MM.1S (cell line): Measurements from ENCODE around the gene COQ8A.

ENCODE experiments used
- DNase-seq: peaks from one replicate; pipeline ENCODE4 v3.0.0-alpha.2; 2015
- H2AFZ ChIP-seq: fragments of 300-600 bp; sonication (generic); 2 replicates; pipeline ENCODE4 v1.6.0; 2016; ENCODE audit warnings: antibody characterized with exemption, low read length
- H3F3A ChIP-seq: fragments of 300-600 bp; sonication (generic); 2 replicates; pipeline ENCODE4 v1.6.1; 2016; ENCODE audit warnings: mild to moderate bottlenecking, antibody characterized with exemption, low read length, moderate library complexity, mixed read lengths; ENCODE audit not compliant: insufficient read depth
- H3K27ac ChIP-seq: fragments of 300-600 bp; sonication (generic); 2 replicates; pipeline ENCODE4 v1.5.1; 2016; ENCODE audit warnings: mild to moderate bottlenecking, low read length
- H3K27me3 ChIP-seq: fragments of 300-600 bp; sonication (generic); replicated peaks from 2 replicates; pipeline ENCODE4 v1.6.0; 2016; ENCODE audit warnings: low read length; ENCODE audit not compliant: insufficient read depth
- H3K36me3 ChIP-seq: fragments of 300-600 bp; sonication (generic); replicated peaks from 2 replicates; pipeline ENCODE4 v1.6.1; 2016; ENCODE audit warnings: mild to moderate bottlenecking, low read length, mixed read lengths; ENCODE audit not compliant: insufficient read depth
- H3K4me1 ChIP-seq: fragments of 300-600 bp; sonication (generic); 2 replicates; pipeline ENCODE4 v1.6.1; 2016; ENCODE audit warnings: low read length, mixed read lengths
- H3K4me2 ChIP-seq: fragments of 300-600 bp; sonication (generic); 2 replicates; pipeline ENCODE4 v1.6.0; 2016; ENCODE audit warnings: low read depth, low read length
- H3K4me3 ChIP-seq: fragments of 300-600 bp; sonication (generic); 2 replicates; pipeline ENCODE4 v1.5.1; 2016; ENCODE audit warnings: low read length, mixed read lengths
- H3K79me2 ChIP-seq: fragments of 300-600 bp; sonication (generic); 2 replicates; pipeline ENCODE4 v1.6.1; 2016; ENCODE audit warnings: mixed run types, low read length, mixed read lengths
- H3K9ac ChIP-seq: fragments of 300-600 bp; sonication (generic); 2 replicates; pipeline ENCODE4 v1.6.1; 2016; ENCODE audit warnings: low read length, mixed read lengths
- H3K9me2 ChIP-seq: fragments of 300-600 bp; sonication (generic); replicated peaks from 2 replicates; pipeline ENCODE4 v1.6.1; 2016; ENCODE audit warnings: mild to moderate bottlenecking, low read length, mixed read lengths; ENCODE audit not compliant: insufficient read depth
- H3K9me3 ChIP-seq: fragments of 300-600 bp; sonication (generic); replicated peaks from 2 replicates; pipeline ENCODE4 v1.6.1; 2016; ENCODE audit warnings: mild to moderate bottlenecking, low read length, mixed read lengths; ENCODE audit not compliant: insufficient read depth
- H4K20me1 ChIP-seq: fragments of 300-600 bp; sonication (generic); 2 replicates; pipeline ENCODE4 v1.6.1; 2016; ENCODE audit warnings: mild to moderate bottlenecking, low read length, moderate library complexity, mixed read lengths; ENCODE audit not compliant: insufficient read depth
- CTCF ChIP-seq: fragments of 300-600 bp; sonication (generic); IDR thresholded peaks from 2 replicates; pipeline ENCODE4 v1.5.1; 2016; ENCODE audit warnings: antibody characterized with exemption, low read length, mixed read lengths
- EZH2 ChIP-seq: fragments of 300-600 bp; sonication (generic); optimal IDR thresholded peaks from 2 replicates; pipeline ENCODE3; 2017; ENCODE audit warnings: low read depth, mild to moderate bottlenecking, antibody characterized with exemption, low read length, mixed read lengths
- EZH2phosphoT487 ChIP-seq: fragments of 300-600 bp; sonication (generic); IDR thresholded peaks from 2 replicates; pipeline ENCODE4 v1.6.1; 2018; ENCODE audit warnings: antibody characterized with exemption, low read length

The COQ8A gene

DNA sequence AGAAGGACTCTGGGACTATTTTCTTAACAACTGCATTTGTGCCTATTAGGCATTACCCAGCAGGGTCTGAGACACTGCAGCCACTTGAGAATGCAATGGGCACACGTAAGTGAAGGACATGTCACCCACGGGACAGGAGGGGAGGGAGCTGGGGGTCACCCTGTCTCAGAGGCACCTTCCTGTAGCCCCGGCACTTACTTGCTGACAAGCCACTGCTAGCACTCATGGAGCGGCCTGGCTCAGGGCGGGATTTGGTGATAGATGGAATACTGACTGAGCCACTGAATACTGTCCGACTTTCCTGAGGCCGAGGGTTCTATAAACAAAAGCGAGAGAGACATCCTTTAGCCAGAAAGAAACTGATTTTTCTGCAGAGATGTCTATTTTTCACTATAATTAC lies 64.7 kb downstream of the COQ8A start:
- Histone ChIP-seq H3K9me2 (no peaks in the 10 kb centered on the region), H3K27ac (no peak overlapping the region), H3K36me3 (no peaks in the 10 kb centered on the region), H4K20me1 (no peaks in the 10 kb centered on the region), H3K79me2 (no peaks in the 10 kb centered on the region), H3F3A (no peaks in the 10 kb centered on the region), H3K27me3 (no peaks in the 10 kb centered on the region), H3K4me3 (no peak overlapping the region), H3K4me2 (no peak overlapping the region), H2AFZ (no peak overlapping the region), H3K9ac (no peak overlapping the region), H3K4me1 (no peaks in the 10 kb centered on the region), H3K9me3 (no peaks in the 10 kb centered on the region)
- no peak for DNase-seq
- no peak for TF ChIP-seq EZH2phosphoT487
- TF ChIP-seq EZH2, result no peak
- TF ChIP-seq CTCF, result no peak

GRCh38 chr1:227006226-227006796 lies 66.2 kb downstream of the COQ8A start:
- H2AFZ ChIP-seq, result no peak overlapping the region
- H3K4me2 ChIP-seq, result no peak overlapping the region
- H3K9ac ChIP-seq, result no peak overlapping the region

GRCh38 chr1:227009937-227010336 lies 69.8 kb downstream of the COQ8A start:
- H3K36me3 ChIP-seq, result no peaks in the 10 kb centered on the region
- no peaks in the 10 kb centered on the region for H3K79me2 ChIP-seq
- H3F3A ChIP-seq, result no peaks in the 10 kb centered on the region
- H3K9me2 ChIP-seq, result no peaks in the 10 kb centered on the region
- H3K9ac ChIP-seq, result no peak overlapping the region
- H3K4me1 ChIP-seq, result no peaks in the 10 kb centered on the region
- TF ChIP-seq EZH2phosphoT487, result no peak
- TF ChIP-seq CTCF, result no peak
- TF ChIP-seq EZH2, result no peak
- H3K27me3 ChIP-seq, result no peaks in the 10 kb centered on the region
- no peak overlapping the region for H3K4me2 ChIP-seq
- DNase-seq, result no peak
- no peak overlapping the region for H3K27ac ChIP-seq
- no peaks in the 10 kb centered on the region for H4K20me1 ChIP-seq
- H3K9me3 ChIP-seq, result no peaks in the 10 kb centered on the region
- H2AFZ ChIP-seq, result no peak overlapping the region
- no peak overlapping the region for H3K4me3 ChIP-seq

More at GRCh38 chr1:227006226-227006796, 66.2 kb downstream of the COQ8A start:
- no peaks in the 10 kb centered on the region for H3K36me3 ChIP-seq
- no peaks in the 10 kb centered on the region for H3K9me2 ChIP-seq
- H3F3A ChIP-seq, result no peaks in the 10 kb centered on the region
- no peak overlapping the region for H3K4me3 ChIP-seq
- TF ChIP-seq CTCF, result no peak
- no peaks in the 10 kb centered on the region for H4K20me1 ChIP-seq
- no peak for DNase-seq
- H3K4me1 ChIP-seq, result no peaks in the 10 kb centered on the region
- H3K27me3 ChIP-seq, result no peaks in the 10 kb centered on the region
- no peaks in the 10 kb centered on the region for H3K9me3 ChIP-seq
- no peaks in the 10 kb centered on the region for H3K79me2 ChIP-seq
- H3K27ac ChIP-seq, result no peak overlapping the region
